ENCODE data around the gene JARID2. TPM values are rescaled to one million over a fixed set of nuclear protein-coding genes. Genes with fewer than 3 reads are reported as not detected.
A peak's percentile ranks its signal among the peaks of the same experiment; 100 is the strongest.
"Not testable (repeated sequence)": the region's sequence is repeated elsewhere in the genome, so short reads cannot be mapped to it uniquely, and the experiment has no call there.

The JARID2 gene
- total RNA-seq, 4 donors from 2014 or later: 10.8 to 31.6 (median 14.3) TPM

- no peak for DNase-seq (ENCODE audit: low spot score)
- no peak for TF ChIP-seq CTCF (IDR thresholded peaks at IDR 0.05)
- ATAC-seq (ENCODE audit: low FRiP score): no peak
Observed at GRCh38 chr6:15322184-15322583, 76.3 kb downstream of the JARID2 start.

- ATAC-seq (ENCODE audit: low FRiP score): peak; percentile 47
- no peak for TF ChIP-seq CTCF (IDR thresholded peaks at IDR 0.05)
- no peak for DNase-seq (ENCODE audit: low spot score)
Observed at GRCh38 chr6:15322781-15323536, 77.1 kb downstream of the JARID2 start.

DNA sequence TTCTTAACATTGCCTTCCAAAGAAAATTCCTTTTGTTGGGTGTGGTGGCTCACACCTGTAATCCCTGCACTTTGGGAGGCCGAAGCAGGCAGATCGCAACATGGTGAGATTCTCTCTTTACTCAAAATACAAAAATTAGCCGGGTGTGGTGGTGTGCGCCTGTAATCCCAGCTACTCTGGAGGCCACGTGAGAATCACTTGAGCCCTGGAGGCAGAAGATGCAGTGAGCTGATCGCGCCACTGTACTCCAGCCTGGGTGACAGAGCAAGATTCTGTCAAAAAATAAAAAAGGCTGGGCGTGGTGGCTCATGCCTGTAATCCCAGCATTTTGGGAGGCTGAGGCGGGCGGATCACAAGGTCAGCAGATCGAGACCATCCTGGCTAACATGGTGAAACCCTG, 77.7 kb downstream of the JARID2 start:
- ATAC-seq (ENCODE audit: low FRiP score); DNase-seq (ENCODE audit: low spot score): not testable (repeated sequence)

DNA sequence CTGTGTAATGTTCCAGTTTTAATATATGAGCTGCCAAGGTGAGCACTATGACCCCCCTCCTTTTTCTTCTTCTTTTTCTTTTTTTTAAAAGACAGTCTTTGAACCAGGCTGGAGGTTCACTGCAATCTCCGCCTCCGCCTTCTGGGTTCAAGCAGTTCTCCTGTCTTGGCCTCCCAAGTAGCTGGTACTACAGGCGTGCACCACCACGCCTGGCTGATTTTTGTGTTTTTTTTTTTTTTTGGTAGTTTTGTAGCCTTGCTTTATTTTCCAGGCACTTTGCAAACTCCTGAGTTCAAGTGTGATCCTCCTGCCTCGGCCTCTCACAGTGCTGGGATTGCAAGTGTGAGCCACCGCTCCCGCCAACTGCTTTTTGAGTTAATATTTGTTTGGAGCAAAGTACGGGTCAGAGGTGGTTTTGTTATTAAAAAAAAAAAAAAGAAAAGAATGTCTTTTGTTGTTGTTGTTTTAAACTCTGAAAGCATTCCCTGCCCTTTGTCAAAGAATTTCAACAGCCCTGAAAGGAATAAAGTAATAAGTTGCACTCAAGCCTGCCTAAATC, 78.6 kb downstream of the JARID2 start:
- DNase-seq (ENCODE audit: low spot score) (no peak), ATAC-seq (ENCODE audit: low FRiP score) (no peak)
- TF ChIP-seq CTCF (IDR thresholded peaks at IDR 0.05): no peak

DNA sequence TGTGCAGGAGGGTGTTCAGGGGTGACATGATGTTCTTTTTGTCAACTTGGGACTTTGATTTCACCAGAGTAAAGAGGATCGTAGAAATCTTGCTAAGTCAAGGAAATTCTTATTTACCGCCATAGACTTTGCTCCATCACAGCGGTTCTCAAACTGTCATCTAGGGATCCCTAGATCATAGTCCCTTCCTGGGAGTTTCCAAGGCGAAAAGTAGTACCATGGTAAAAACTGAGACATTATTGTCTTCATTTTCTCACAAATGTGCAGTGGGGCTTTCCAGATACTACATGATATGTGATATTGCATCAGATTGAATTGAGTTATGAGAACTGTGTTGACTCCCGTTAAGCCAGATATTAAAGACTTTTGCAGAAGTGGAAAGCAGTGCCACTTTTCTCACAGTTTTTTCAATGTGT, 79.7 kb downstream of the JARID2 start:
- ATAC-seq (ENCODE audit: low FRiP score) (no peak), DNase-seq (ENCODE audit: low spot score) (no peak)
- no peak for TF ChIP-seq CTCF (IDR thresholded peaks at IDR 0.05)

- ATAC-seq (ENCODE audit: low FRiP score): no peak
- no peak for TF ChIP-seq CTCF (IDR thresholded peaks at IDR 0.05)
- DNase-seq (ENCODE audit: low spot score): no peak
Observed at GRCh38 chr6:15326067-15326614, 80.3 kb downstream of the JARID2 start.

- ATAC-seq (ENCODE audit: low FRiP score) (no peak), DNase-seq (ENCODE audit: low spot score) (no peak)
- TF ChIP-seq CTCF (IDR thresholded peaks at IDR 0.05): no peak
Observed at GRCh38 chr6:15327271-15327670, 81.4 kb downstream of the JARID2 start.
